GM19193 (cell line): ENCODE results near the gene PSMC3.

Experiments
- POLR2A ChIP-seq: IDR thresholded peaks from 4 replicates; pipeline ENCODE4 v1.6.1; 2011; ENCODE audit not compliant: insufficient read depth, insufficient read length; ENCODE audit errors: extremely low read depth

The PSMC3 gene

GRCh38 chr11:47447906-47448305 is 21.7 kb upstream of the PSMC3 start:
- no peak for TF ChIP-seq POLR2A

DNA sequence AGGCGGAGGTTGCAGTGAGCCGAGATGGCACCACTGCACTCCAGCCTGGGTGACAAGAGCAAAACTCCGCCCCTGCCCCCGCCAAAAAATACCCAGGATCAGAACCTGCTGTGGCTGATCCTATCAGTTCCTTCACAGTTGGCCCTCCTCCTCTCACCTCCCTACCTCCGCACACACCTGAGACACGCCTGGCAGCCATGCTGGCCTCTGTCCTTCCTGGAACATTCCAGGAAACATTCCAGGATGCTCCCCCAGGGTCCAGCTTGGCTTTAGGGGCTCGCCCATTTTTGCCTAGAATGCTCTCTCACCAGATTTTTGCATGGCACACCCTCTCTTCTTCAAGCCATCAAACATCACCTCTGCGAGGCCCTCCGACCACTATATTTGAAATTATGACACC is 20.6 kb upstream of the PSMC3 start:
- TF ChIP-seq POLR2A = no peak

DNA sequence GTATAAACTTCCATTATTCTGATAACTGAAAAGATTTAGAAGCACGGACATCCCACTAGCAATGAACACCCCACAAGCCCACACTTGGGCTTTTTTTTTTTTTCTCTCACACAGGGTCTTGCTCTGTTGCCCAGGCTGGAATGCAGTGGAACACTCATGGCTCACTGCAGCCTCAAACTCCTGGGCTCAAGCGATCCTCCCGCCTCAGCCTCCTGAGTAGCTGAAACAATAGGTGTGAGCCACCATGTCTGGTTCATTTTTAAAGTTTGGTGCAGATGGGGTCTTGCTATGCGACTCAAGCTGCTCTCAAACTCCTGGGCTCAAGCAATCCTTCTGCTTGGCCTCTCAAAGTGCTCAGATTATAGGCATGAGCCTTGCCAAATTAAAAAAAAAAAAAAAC is 19.6 kb upstream of the PSMC3 start:
- TF ChIP-seq POLR2A = no peak

DNA sequence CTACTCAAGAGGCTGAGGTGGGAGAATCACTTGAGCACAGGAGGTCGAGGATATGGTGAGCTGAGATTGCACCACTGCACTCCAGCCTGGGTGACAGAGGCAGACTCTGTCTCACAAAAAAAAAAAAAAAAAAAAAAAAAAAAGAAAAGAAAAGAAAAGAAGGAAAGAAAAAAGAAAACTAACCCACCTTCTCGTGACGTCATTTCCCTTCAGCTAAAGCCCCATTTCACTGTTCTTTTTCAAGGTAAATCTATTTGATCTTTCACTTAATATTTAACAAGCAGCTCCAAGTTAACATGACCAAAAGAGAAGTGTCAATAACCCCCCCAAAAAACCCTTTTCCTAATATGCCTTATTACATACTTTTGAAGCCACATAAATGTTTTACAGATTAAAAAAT is 17.6 kb upstream of the PSMC3 start:
- no peak for TF ChIP-seq POLR2A

DNA sequence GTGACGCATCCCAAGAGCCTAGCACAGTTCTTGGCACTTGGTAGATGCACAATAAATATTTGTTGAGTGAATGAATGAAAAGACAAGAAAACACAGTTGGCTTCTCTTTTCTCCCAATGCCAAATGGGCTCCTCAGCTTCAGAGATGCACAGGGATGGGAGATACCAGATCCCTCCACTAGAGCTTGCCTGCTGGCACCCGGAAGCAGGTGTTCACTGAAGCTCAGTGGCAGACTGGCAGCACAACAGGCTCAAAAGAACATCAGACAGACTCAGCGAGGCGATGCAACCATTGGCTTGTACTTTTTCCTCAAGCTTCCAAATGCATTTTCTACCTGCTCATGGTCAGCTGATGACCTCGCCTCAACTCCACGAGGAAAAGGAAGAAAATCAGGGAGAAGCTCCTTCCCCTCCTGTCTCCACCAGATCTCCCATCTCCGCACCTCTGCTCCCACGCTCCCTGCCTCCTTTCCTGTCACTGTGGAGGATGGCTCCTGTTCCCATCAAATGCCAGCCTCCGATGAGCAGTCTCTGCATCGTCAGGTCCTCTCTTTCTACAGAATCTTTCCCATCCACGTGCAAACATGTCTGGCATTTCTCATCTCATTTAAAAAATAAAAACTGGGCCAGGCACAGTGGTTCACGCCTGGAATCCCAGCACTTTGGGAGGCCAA is 16.9 kb upstream of the PSMC3 start:
- TF ChIP-seq POLR2A = no peak

DNA sequence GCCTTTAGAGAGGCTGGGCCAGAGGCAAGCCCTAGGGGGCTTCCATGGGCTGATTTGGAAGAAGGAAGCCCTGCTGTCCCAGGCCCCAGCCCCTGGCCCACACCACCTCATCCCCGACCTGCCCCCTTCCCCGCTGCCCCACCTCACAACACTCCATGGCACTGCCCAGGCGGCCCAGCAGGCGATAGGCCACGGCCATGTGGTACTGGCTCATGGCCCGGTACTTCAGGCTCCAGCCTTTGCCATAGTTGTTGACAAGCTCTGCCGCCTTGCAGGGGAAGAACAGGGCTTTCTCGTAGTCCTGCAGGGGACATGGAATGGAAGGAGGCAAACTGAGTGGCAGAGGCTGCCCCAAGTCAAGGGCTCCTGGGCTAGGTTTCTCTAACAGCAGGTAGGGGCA is 16.3 kb upstream of the PSMC3 start:
- no peak for TF ChIP-seq POLR2A

GRCh38 chr11:47441421-47441820 is 15.2 kb upstream of the PSMC3 start:
- no peak for TF ChIP-seq POLR2A

- TF ChIP-seq POLR2A = no peak
Observed at GRCh38 chr11:47440054-47440476, 13.8 kb upstream of the PSMC3 start.

- no peak for TF ChIP-seq POLR2A
Observed at GRCh38 chr11:47438721-47439120, 12.5 kb upstream of the PSMC3 start.

DNA sequence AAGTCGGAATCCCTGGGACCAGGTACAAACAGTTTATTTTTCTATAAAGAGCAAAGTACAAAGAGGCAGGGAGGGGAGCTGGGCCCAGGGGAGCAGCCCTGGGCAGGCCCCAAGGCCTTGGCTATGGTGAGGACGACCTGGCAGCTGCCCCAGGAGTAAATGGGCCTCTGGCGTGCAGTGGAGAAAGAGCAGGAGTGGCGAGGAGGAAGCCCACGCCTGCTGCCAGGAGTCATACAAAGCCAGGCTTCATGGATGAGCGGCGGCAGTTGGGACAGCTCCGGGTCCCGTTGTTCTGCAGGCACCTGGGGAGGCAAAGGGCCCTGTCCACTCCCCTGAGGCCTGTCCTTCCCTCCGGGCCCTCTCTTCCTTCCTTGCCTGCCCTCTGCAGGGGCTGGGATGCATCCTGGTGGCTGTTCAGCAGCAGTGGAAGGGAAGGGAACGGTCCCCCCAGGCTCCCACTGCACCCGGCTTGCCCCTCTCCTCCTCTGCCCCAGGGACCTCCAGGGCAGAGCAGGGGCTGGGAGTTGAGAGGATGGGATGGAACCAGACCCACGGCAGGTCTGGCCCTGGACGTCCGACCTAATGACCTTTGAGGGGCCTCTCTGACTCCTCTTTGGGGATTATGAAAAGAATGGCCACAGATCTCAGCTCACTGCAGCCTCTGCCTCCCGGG is 11.6 kb upstream of the PSMC3 start:
- TF ChIP-seq POLR2A = no peak

- no peak for TF ChIP-seq POLR2A
Observed at GRCh38 chr11:47437218-47437745, 11.0 kb upstream of the PSMC3 start.

- TF ChIP-seq POLR2A = no peak
Observed at GRCh38 chr11:47436726-47437125, 10.5 kb upstream of the PSMC3 start.

- no peak for TF ChIP-seq POLR2A
Observed at GRCh38 chr11:47435687-47436086, 9.4 kb upstream of the PSMC3 start.

DNA sequence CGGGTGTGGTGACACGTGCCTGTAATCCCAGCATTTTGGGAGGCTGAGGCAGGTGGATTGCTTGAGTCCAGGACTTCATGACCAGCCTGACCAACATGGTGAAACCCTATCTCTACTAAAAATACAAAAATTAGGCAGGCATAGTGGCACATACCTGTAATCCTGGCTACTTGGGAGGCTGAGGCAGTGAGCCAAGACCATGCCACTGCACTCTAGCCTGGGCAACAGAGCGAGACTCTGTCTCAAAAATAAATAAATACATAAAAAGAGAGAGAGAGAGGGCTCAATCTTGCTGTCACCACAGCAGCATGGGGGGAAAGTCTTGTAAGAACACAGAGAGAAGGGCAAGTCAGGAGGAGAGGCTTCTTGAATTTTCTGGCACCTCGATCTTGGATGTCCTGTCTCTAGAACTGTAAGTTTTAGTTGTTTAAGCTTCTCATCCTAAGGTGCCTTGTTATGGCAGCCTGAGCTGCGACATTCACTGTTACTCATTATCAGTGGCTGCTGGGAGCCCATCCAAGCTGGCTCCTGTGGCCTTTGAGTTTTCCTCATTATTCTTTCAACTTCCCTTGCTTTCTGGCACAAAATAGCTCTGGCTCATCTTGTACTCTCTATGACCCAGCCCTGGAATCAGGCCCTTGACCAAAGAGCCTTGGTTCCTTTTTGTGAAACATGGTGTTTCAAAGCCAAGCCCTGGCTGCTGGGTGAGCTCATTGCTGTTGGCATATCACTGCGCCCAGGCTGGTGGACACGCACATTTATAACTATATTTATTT is 8.0 kb upstream of the PSMC3 start:
- TF ChIP-seq POLR2A = no peak

DNA sequence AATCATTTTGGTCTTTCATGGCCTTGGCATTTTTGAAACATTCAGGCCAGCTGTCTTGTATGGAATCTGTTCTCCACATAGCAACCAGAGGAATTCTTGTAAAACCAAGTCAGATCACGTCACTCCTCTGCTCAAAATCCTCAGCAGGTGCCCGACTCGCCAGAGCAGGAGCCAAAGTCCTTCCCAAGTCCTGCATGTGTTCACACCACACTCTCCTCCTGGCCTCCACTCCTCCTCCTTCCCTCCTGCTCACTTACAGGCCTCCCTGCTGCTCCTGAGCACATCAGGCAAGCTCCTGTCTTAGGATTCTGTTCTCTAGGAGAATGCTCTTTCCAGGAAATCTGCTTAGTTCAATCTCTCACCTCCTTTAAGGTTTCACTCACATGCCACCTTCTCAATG is 6.9 kb upstream of the PSMC3 start:
- no peak for TF ChIP-seq POLR2A
